T-helper 22 cell (primary cell): ENCODE data around the gene TIPIN.
A peak's percentile ranks its signal among the peaks of the same experiment; 100 is the strongest.
"Not testable (repeated sequence)": the region's sequence is repeated elsewhere in the genome, so short reads cannot be mapped to it uniquely, and the experiment has no call there.

ENCODE experiments used
- DNase-seq: peaks from one replicate; pipeline ENCODE4 v3.0.0-alpha.2; 2020; ENCODE audit warnings: low read depth

TIPIN gene

DNA sequence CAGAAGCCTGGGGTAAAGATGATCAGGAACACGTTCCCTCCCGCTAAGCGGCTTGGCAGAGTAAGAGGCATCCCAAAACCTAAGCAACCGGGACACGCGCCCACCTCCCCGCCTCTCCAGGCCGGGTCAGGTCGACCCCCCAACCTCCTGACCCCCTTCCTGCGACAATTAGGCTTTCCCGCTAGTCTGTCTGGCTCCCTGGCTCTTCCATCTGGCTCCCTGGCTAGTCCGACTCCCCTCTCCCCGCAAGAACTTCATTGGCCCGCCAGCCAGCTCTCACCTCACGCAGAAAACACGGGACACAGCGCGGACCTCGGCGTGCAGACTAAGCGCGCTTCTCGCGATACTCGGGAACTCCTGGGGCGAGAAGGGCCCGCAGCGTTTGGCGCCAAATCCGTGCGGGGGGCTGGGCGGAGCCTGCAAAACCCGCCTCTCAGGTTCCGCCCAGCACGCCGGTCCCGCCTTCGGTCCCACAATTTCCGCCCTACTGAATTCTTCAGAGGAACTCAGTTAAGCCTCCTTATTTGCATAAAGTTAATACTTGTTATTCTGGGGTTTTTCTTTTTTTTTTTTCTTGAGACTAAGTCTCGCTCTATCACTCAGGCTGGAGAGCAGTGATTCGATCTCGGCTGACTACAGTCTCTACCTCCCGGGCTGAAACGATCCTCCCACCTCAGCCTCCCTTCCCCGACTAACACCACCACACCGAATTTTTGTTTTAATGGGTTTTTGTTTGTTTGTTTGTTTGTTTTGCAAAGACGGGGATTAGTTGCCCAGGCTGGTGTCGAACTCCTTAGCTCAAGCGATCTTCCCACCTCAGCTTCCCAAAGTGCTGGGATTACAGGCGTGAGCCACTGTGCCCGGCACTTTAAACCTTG, at the start of gene TIPIN:
Gene TIPIN, minus strand, starts transcription at position 327 of the 878 bp plus-strand sequence. CDS start 3,738 bp downstream, outside the sequence.
- DNase-seq: peak; percentile 96

DNA sequence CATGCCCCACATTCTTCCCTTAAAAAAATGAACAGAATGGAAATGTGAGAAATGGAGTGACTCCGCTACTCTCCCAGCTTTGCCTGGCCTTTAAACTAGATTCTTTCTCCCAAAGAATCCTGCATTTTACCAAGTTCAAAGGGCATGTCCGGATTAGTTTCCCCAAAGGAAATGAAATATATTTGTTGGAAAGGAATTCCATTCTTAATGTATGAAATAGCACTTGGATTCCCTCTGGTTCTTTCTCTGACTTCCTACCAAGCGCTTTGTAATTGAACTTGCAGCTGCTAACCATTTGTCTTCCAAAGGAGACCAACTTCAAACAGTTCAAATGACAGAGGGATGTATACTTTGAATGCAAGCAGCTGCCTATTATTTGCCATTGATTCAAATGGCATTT, 49.1 kb upstream of the TIPIN start:
- no peak for DNase-seq

DNA sequence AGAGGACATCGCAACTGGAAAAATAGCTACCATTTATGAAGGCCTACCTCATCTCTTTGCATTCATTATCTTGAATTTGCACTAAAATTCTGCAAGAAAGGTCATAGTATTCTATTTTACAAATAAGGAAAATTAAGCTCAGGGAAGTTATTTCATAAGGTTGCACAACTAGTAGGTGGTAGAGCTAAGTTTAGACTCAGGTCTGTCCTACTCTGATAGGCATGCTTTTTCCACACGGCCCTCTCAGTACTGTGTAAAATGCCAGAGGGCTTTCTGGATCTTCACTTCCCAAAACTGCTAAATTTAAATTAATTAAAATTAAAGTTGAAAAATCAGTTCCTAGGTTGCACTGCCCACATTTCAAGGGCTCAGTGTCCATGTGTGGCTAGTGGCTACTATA, 48.5 kb upstream of the TIPIN start:
- no peak for DNase-seq

- DNase-seq: no peak
These were observed 48.0 kb upstream of the TIPIN start for GRCh38 chr15:66404532-66404931.

- DNase-seq: no peak
These were observed 47.6 kb upstream of the TIPIN start for GRCh38 chr15:66404122-66404521.

DNA sequence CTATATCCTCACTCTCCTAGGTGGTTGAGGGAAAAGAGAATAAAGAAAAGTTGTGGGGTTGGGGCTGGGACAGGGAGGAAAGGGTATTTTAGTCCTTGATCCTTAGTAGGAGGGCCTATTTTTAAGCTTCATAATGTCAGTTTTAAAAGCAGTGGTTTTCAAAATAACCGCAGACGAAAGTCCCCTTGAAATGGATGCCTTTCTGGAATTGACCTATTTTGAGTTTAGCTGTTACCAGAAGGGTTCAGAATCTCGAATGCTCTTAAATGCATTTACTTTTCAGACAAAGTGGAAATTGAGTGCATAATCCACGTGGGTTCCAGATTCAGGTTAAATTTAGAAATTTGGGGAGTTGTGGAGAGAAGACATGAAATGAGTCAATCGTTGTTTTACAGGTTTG, 46.8 kb upstream of the TIPIN start:
- DNase-seq: no peak

DNA sequence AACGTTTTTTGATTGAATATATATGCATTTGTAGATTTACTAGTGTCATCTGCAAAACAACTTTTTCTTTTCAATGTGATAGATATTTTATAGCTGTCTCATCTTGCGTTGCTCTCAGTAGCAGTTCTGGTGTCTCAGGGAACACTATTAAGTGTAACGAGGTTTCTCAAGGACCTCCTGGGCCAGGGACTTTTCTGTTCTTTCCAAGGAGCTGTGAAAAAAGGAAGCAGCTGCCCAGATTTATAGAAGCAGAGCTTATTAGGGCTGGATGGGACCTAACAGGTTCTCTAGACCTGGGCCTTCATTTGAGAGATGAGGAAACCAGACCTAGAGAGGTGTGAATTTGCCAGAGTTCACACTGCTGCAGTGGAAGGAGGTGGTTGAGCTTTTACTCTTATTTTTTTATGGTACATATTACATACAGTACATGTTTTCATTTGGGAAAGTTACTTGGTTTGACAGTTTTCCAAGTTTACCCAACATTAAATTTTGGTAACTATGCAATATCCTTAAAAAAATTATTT, 46.3 kb upstream of the TIPIN start:
- no peak for DNase-seq

- DNase-seq: no peak
These were observed 44.9 kb upstream of the TIPIN start for GRCh38 chr15:66401130-66402021.

DNA sequence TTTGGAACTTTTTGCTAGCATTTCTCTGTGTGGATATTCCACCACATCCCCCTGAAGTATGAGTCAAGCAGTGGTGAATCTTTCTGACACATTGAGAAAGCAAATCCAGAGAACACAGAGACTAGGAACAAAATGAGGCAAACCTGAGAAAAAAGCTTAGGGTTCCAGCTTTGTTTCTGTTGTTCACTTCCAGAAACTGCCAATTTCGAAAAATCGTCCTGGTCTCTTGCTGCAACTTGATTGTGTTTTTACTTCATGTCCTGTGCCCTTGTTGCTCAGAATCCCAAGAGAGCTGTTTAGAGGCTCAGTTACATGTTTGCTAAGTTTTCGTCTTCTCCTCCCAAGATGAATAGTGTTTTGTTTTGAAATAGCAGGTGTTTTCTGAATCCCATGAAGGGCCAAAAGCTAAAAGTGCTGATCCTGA, 43.9 kb upstream of the TIPIN start:
- no peak for DNase-seq

GRCh38 chr15:66399276-66399675, 42.8 kb upstream of the TIPIN start:
- DNase-seq: no peak

- DNase-seq: no peak
These were observed 38.4 kb upstream of the TIPIN start for GRCh38 chr15:66394915-66395314.

DNA sequence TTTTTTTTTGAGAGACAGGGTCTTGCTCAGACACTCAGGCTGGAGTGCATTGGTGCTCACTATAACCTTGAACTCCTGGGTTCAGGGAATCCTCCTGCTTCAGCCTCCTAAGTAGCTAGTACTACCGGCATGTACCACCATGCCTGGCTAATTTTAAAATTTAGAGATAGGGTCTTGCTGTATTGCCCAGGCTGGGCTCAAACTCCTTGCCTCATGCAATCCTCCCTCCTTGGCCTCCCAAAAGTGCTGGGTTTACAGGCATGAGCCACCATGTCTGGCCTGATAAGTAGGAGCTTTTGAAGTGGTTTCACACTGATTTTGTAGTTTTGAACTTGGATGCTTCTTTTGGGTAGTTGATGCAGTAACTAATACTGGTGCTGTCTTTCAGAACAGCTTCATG, 38.0 kb upstream of the TIPIN start:
- DNase-seq: no peak

DNA sequence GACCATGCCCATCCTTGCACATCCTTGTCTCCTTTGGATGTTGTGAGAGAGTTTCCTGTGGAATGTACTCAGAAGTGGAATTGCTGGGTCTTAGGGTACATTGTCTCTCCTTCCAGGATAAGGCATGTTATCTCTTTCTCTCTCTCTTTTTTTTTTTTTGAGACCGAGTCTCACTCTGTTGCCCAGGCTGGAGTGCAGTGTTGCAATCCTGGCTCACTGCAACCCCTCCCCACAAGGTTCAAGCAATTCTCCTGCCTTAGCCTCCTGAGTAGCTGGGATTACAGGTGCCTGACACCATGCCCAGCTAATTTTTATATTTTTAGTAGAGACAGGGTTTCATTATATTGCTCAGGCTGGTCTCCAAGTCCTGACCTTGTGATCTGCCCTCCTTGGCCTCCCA, 36.6 kb upstream of the TIPIN start:
- not testable (repeated sequence) for DNase-seq

DNA sequence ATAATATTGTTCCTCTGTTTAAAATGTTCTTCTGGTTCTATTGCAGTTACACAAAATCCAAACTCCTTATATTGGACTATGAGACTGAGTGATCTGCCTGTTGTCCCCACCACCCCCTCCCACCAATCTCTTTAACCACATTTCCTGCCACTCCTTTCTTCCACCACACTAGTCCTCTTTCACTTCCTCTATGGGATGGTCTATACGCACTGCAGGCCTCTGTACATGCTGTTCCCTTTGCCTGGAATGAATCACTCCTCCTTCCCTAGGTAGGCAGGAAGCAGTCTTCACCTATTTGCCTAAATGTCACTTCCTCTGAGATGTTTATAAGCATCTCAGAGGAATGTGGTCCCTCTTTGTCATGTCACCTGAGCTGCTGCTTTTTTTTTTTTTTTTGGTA, 34.2 kb upstream of the TIPIN start:
- peak; percentile 26 for DNase-seq

DNA sequence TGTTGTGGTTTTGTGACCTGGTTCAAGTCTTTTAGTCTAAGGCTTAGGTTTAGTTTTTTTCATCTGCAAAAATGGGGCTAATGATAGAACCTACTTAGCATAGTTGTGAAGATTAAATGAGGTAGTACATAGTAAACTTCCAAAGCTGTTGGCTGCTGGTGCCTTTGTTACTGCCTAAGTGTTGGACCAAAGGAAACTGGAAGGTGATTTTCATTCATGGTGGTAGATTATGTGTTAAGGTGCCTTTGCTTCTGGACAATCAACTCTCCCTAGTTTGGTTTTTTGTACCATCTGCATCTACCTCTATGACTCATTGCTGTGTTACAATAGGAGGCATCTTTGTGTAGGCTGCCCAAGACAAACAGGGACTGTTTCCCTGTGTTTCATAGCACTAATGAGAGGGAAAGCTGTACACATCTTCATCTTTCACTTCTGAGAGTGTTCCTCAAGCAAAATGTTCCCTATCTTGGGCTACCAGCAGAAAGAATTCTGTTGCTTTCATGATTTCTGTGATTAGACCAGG, 33.4 kb upstream of the TIPIN start:
- no peak for DNase-seq

GRCh38 chr15:66389098-66389858, 32.8 kb upstream of the TIPIN start:
- DNase-seq: no peak

DNA sequence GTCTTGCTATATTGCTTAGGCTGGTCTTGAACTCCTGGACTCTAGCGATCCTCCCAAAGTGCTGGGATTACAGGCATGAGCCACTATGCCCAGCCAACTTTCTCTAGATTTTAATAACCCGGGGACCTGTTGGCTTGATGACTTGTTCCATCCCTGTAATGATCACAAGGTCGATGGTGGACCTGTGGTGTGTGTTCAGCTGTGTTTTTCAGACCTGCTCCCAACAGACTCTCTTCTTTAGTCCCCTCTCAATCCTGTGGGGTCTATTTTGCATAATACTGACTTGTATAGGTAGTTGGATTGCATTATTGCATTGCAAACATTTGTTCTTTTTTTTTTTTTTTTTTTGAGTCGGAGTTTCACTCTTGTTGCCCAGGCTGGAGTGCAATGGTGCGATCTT, 32.1 kb upstream of the TIPIN start:
- no peak for DNase-seq

- DNase-seq: no peak
These were observed 31.5 kb upstream of the TIPIN start for GRCh38 chr15:66388043-66388363.

GRCh38 chr15:66387163-66388042, 30.9 kb upstream of the TIPIN start:
- DNase-seq: peak; percentile 52

- peak; percentile 97 for DNase-seq
These were observed 30.0 kb upstream of the TIPIN start, which contains the start of gene MAP2K1 for GRCh38 chr15:66386204-66387123. TSS of gene MAP2K1 (plus strand) at chr15:66386912. CDS start at chr15:66387348, 436 bp downstream.
